NCI-H2171 (cell line): ENCODE measurements around the gene MAP6.

Source experiments
- DNase-seq: peaks from one replicate; lab custom pipeline; 2025; lab: John Stamatoyannopoulos, UW

Gene MAP6

GRCh38 chr11:75627906-75628668 is 40.8 kb downstream of the MAP6 start:
- DNase-seq, result no peak

GRCh38 chr11:75626889-75627529 is 41.8 kb downstream of the MAP6 start:
- DNase-seq, result no peak

GRCh38 chr11:75625991-75626888 is 42.6 kb downstream of the MAP6 start:
- DNase-seq, result no peak

- no peak for DNase-seq
Observed at GRCh38 chr11:75625021-75625420, 43.8 kb downstream of the MAP6 start.

- DNase-seq, result no peak
Observed at GRCh38 chr11:75616281-75616680, 52.6 kb downstream of the MAP6 start.

GRCh38 chr11:75615751-75616150 is 53.1 kb downstream of the MAP6 start:
- no peak for DNase-seq

- DNase-seq, result no peak
Observed at GRCh38 chr11:75611823-75612222, 57.0 kb downstream of the MAP6 start.

GRCh38 chr11:75606099-75606498 is 62.7 kb downstream of the MAP6 start:
- DNase-seq, result no peak

GRCh38 chr11:75603791-75604736 is 64.8 kb downstream of the MAP6 start:
- no peak for DNase-seq

- DNase-seq, result no peak
Observed at GRCh38 chr11:75602951-75603350, 65.9 kb downstream of the MAP6 start.

GRCh38 chr11:75601494-75601893 is 67.3 kb downstream of the MAP6 start:
- no peak for DNase-seq

GRCh38 chr11:75600356-75600755 is 68.5 kb downstream of the MAP6 start:
- DNase-seq, result no peak

GRCh38 chr11:75598900-75599299 is 69.9 kb downstream of the MAP6 start:
- DNase-seq, result no peak

- no peak for DNase-seq
Observed at GRCh38 chr11:75598264-75598663, 70.6 kb downstream of the MAP6 start.

- no peak for DNase-seq
Observed at GRCh38 chr11:75597636-75598035, 71.2 kb downstream of the MAP6 start.

- no peak for DNase-seq
Observed at GRCh38 chr11:75596914-75597313, 71.9 kb downstream of the MAP6 start.

- no peak for DNase-seq
Observed at GRCh38 chr11:75595429-75595828, 73.4 kb downstream of the MAP6 start.

GRCh38 chr11:75594211-75594610 is 74.6 kb downstream of the MAP6 start:
- DNase-seq, result no peak

- no peak for DNase-seq
Observed at GRCh38 chr11:75593286-75593915, 75.4 kb downstream of the MAP6 start.

GRCh38 chr11:75592715-75593114 is 76.1 kb downstream of the MAP6 start:
- no peak for DNase-seq

- no peak for DNase-seq
Observed at GRCh38 chr11:75591966-75592365, 76.9 kb downstream of the MAP6 start.
